Right ventricle myocardium superior (tissue), 1 donor: ENCODE results near the gene USH2A. TPM values are rescaled to one million over a fixed set of nuclear protein-coding genes. Genes with fewer than 3 reads are reported as not detected.

ENCODE experiments used
- ATAC-seq: fragments of 200-7000 bp; cut with Tn5 transposase; one replicate; pipeline ENCODE4 v1.9.1; 2020; ENCODE audit warnings: mild to moderate bottlenecking; ENCODE audit not compliant: poor library complexity
- DNase-seq: peaks from one replicate; pipeline ENCODE4 v3.0.0-alpha.2; 2020
- intact Hi-C: fragments of 100-400 bp; cut with DNase I; formaldehyde crosslinking; loops from one replicate; pipeline ENCODE4 v1.11.2; 2022
- long read RNA-seq: library from polyadenylated mRNA; unstranded; transcript quantifications from one replicate; pipeline ENCODE4 v2.0.0, GENCODE V29; 2021
- total RNA-seq: library from RNA; stranded (reverse); fragmentation: NEBNext Ultra II Directional; extraction: Animal tissue kit (Norgen Biotek cat#: 25700); gene quantifications from one replicate; pipeline ENCODE4 v1.2.1, GENCODE V29; 2021
- donor health status: DM: no; HTN: yes; CAD: no; lungs with severe emphysema.

Gene USH2A
- 2.7 TPM for total RNA-seq
- long read RNA-seq = 0 reads

- no peak for DNase-seq
- intact Hi-C loops = no loop called here
- ATAC-seq = no peak
Measured at GRCh38 chr1:216422821-216423520, at the start of gene USH2A. Gene USH2A, minus strand, starts transcription at chr1:216423448. Its CDS starts 1,112 bp downstream, at chr1:216422336.

- ATAC-seq = no peak
- no peak for DNase-seq
- intact Hi-C loops = no loop called here
Measured at GRCh38 chr1:216466162-216466801, 43.0 kb upstream of the USH2A start.

GRCh38 chr1:216464489-216464888, 41.2 kb upstream of the USH2A start:
- DNase-seq (no peak), ATAC-seq (no peak)
- intact Hi-C loops = no loop called here

- intact Hi-C loops = no loop called here
- ATAC-seq = no peak
- DNase-seq = no peak
Measured at GRCh38 chr1:216462066-216462775, 39.0 kb upstream of the USH2A start.

GRCh38 chr1:216461466-216461865, 38.2 kb upstream of the USH2A start:
- intact Hi-C loops = no loop called here
- ATAC-seq (no peak), DNase-seq (no peak)

- no peak for ATAC-seq
- intact Hi-C loops = no loop called here
Measured at GRCh38 chr1:216459651-216460207, 36.5 kb upstream of the USH2A start.

GRCh38 chr1:216458812-216459211, 35.6 kb upstream of the USH2A start:
- DNase-seq (no peak), ATAC-seq (no peak)
- intact Hi-C loops = no loop called here

More at GRCh38 chr1:216459651-216460207, 36.5 kb upstream of the USH2A start:
- DNase-seq = no peak

GRCh38 chr1:216457356-216457755, 34.1 kb upstream of the USH2A start:
- DNase-seq = no peak
- intact Hi-C loops = no loop called here
- ATAC-seq = no peak

GRCh38 chr1:216456682-216457081, 33.4 kb upstream of the USH2A start:
- no peak for DNase-seq
- no peak for ATAC-seq
- intact Hi-C loops = no loop called here

GRCh38 chr1:216453777-216454176, 30.5 kb upstream of the USH2A start:
- ATAC-seq (no peak), DNase-seq (no peak)
- intact Hi-C loops = loop anchor here (2.0 kb wide), 1 partner anchor 17 kb away; no protein-coding TSS in a partner anchor

- DNase-seq = no peak
- intact Hi-C loops = no loop called here
Measured at GRCh38 chr1:216450227-216450626, 27.0 kb upstream of the USH2A start.

GRCh38 chr1:216448011-216448510, 24.8 kb upstream of the USH2A start:
- intact Hi-C loops = no loop called here
- no peak for DNase-seq

More at GRCh38 chr1:216450227-216450626, 27.0 kb upstream of the USH2A start:
- ATAC-seq = no peak

GRCh38 chr1:216437603-216438002, 14.4 kb upstream of the USH2A start:
- DNase-seq = no peak
- no peak for ATAC-seq
- intact Hi-C loops = no loop called here

More at GRCh38 chr1:216448011-216448510, 24.8 kb upstream of the USH2A start:
- ATAC-seq = no peak

- intact Hi-C loops = no loop called here
- ATAC-seq (no peak), DNase-seq (no peak)
Measured at GRCh38 chr1:216434232-216434631, 11.0 kb upstream of the USH2A start.

- intact Hi-C loops = no loop called here
- no peak for ATAC-seq
Measured at GRCh38 chr1:216433175-216433574, 9.9 kb upstream of the USH2A start.

GRCh38 chr1:216430744-216431143, 7.5 kb upstream of the USH2A start:
- intact Hi-C loops = no loop called here
- ATAC-seq (no peak), DNase-seq (no peak)

More at GRCh38 chr1:216433175-216433574, 9.9 kb upstream of the USH2A start:
- DNase-seq = no peak

GRCh38 chr1:216425577-216425976, 2.3 kb upstream of the USH2A start:
- intact Hi-C loops = no loop called here
- DNase-seq (no peak), ATAC-seq (peak; percentile 55)

- intact Hi-C loops = no loop called here
- DNase-seq = no peak
Measured at GRCh38 chr1:216420746-216421145, 2.5 kb downstream of the USH2A start.

GRCh38 chr1:216420263-216420662, 3.0 kb downstream of the USH2A start:
- DNase-seq = no peak
- intact Hi-C loops = no loop called here
- ATAC-seq = no peak

More at GRCh38 chr1:216420746-216421145, 2.5 kb downstream of the USH2A start:
- no peak for ATAC-seq
